Esophagus (tissue), 2 donors: ENCODE data around the gene ATP9A. TPM values are rescaled to one million over a fixed set of nuclear protein-coding genes. Genes with fewer than 3 reads are reported as not detected.

ENCODE experiments used
- polyA plus RNA-seq, 2 donors: library from polyadenylated mRNA; stranded (reverse); fragments of 200-250 nt; gene quantifications; one replicate each; pipeline ENCODE4 v1.2.3, GENCODE V29; 2013
- donor health status: healthy with polysubstance abuse.
- donor health status: Bipolar disorder and iron deficiency.

ATP9A gene
- polyA plus RNA-seq, 2 donors: 5.0 to 7.5 TPM

Other genes with a start within 250 kb of the ATP9A start
- gene NFATC2, start 225.7 kb downstream of the ATP9A start, polyA plus RNA-seq: under 1 TPM; 0.75 to 0.90 TPM
- under 1 TPM; 0.08 to 0.14 TPM for gene SALL4, start 34.1 kb upstream of the ATP9A start, polyA plus RNA-seq